GM12878 (cell line): ENCODE measurements around the gene MFAP4. TPM values are rescaled to one million over a fixed set of nuclear protein-coding genes. Genes with fewer than 3 reads are reported as not detected.

Experiments used
- ATAC-seq: fragments of 200-7000 bp; cut with Tn5 transposase; 3 replicates; pipeline ENCODE4 v1.9.1; 2020; ENCODE audit warnings: mild to moderate bottlenecking, moderate library complexity
- BruUV-seq: library from RNA; stranded (reverse); fragments of 400-500 nt; replicated peaks from 2 replicates; lab custom pipeline; 2021; lab: Mats Ljungman, UMichigan
- CTCF ChIA-PET: fragments of 300-600 bp; sonication (Branson Sonifier 250); formaldehyde crosslinking; extraction: SDS; loops from one replicate; lab custom pipeline; 2021; ENCODE audit warnings: inconsistent platforms; lab: Yijun Ruan, JAX
- POLR2A ChIA-PET: fragments of 350-600 bp; formaldehyde crosslinking; extraction: SDS; loops from one replicate; lab custom pipeline; 2021; ENCODE audit warnings: inconsistent platforms; lab: Charles Lee
- RAD21 ChIA-PET: fragments of 300-600 bp; sonication (Branson Sonifier 250); formaldehyde crosslinking; loops from one replicate; lab custom pipeline; 2023; ENCODE audit warnings: antibody characterized with exemption; ENCODE audit not compliant: unreplicated experiment; lab: Charles Lee
- SMC1A ChIA-PET: fragments of 300-600 bp; sonication (Branson Sonifier 250); formaldehyde crosslinking; loops from one replicate; lab custom pipeline; 2023; ENCODE audit not compliant: unreplicated experiment, uncharacterized antibody; lab: Charles Lee
- DNase-seq: peaks from one replicate; pipeline ENCODE4 v3.0.0-alpha.2; 2011; ENCODE audit warnings: low read depth, low spot score
- FAIRE-seq: peaks from 3 replicates; lab custom pipeline; 2011; peaks lifted over from hg19 to GRCh38; lab: Jason Lieb, UNC
- H2AFZ ChIP-seq: 2 replicates; pipeline ENCODE4 v1.6.0; 2011; ENCODE audit warnings: low read depth, low read length, control low read depth; ENCODE audit not compliant: control insufficient read depth
- H3K27ac ChIP-seq: 2 replicates; pipeline ENCODE4 v1.5.1; 2011; ENCODE audit warnings: control low read depth; ENCODE audit not compliant: control insufficient read depth, insufficient read depth
- H3K27me3 ChIP-seq, 2 experiments: replicated peaks in 1 of 2; 2 replicates each; pipeline versions ENCODE4 v1.6.0 to v1.6.1; 2011; ENCODE audit warnings: low read length in 1 of 2; ENCODE audit not compliant: control insufficient read depth in 2 of 2, insufficient read depth in 2 of 2
- H3K36me3 ChIP-seq, 2 experiments: 2 replicates each; pipeline ENCODE4 v1.5.1; 2011; ENCODE audit warnings: low read length in 1 of 2; ENCODE audit not compliant: control insufficient read depth in 2 of 2, insufficient read depth in 2 of 2
- H3K4me1 ChIP-seq: 2 replicates; pipeline ENCODE4 v1.6.1; 2011; ENCODE audit warnings: mild to moderate bottlenecking, low read length, moderate library complexity, mixed read lengths; ENCODE audit not compliant: control insufficient read depth, insufficient read depth
- H3K4me2 ChIP-seq: 2 replicates; pipeline ENCODE4 v1.6.0; 2011; ENCODE audit warnings: control low read depth; ENCODE audit not compliant: control insufficient read depth, insufficient read depth
- H3K4me3 ChIP-seq: fragments of 200-600 bp; sonication (generic); 2 replicates; pipeline ENCODE4 v1.5.1; 2016
- H3K79me2 ChIP-seq: 2 replicates; pipeline ENCODE4 v1.6.0; 2011; ENCODE audit warnings: low read length; ENCODE audit not compliant: control insufficient read depth, insufficient read depth
- H3K9ac ChIP-seq: 2 replicates; pipeline ENCODE4 v1.8.0; 2011; ENCODE audit warnings: low read length, control low read depth, mixed read lengths; ENCODE audit not compliant: control insufficient read depth, insufficient read depth
- H3K9me3 ChIP-seq: replicated peaks from 3 replicates; pipeline ENCODE4 v1.5.1; 2011; ENCODE audit warnings: mild to moderate bottlenecking, low read length; ENCODE audit not compliant: control insufficient read depth, insufficient read depth
- H4K20me1 ChIP-seq: 2 replicates; pipeline ENCODE4 v1.6.0; 2011; ENCODE audit not compliant: control insufficient read depth, insufficient read depth
- BMI1 ChIP-seq: fragments of 450-650 bp; IDR thresholded peaks from 2 replicates; pipeline ENCODE4 v1.6.1; 2016; ENCODE audit warnings: mild to moderate bottlenecking, moderate library complexity, borderline replicate concordance
- CEBPB ChIP-seq, 2 experiments: fragments of 150-350 bp in 1 of 2; IDR thresholded peaks; 2 replicates each; pipeline ENCODE4 v1.6.1; 2012 to 2014; ENCODE audit warnings: low read depth in 2 of 2, low read length in 2 of 2, borderline replicate concordance in 1 of 2, inconsistent platforms in 1 of 2
- E4F1 ChIP-seq: fragments of 450-650 bp; IDR thresholded peaks from 2 replicates; pipeline ENCODE4 v1.6.1; 2018; ENCODE audit warnings: borderline replicate concordance, mild to moderate bottlenecking; ENCODE audit not compliant: partially characterized antibody
- EED ChIP-seq: sonication (generic); IDR thresholded peaks from 2 replicates; pipeline ENCODE4 v1.6.1; 2016; ENCODE audit warnings: antibody characterized with exemption, low read depth
- IRF3 ChIP-seq: fragments of 450-650 bp; IDR thresholded peaks from 2 replicates; pipeline ENCODE4 v1.6.1; 2014; ENCODE audit warnings: mild to moderate bottlenecking
- LARP7 ChIP-seq: fragments of 450-650 bp; IDR thresholded peaks from 2 replicates; pipeline ENCODE4 v1.6.1; 2017; ENCODE audit warnings: mild to moderate bottlenecking
- MEF2B ChIP-seq: fragments of 450-650 bp; IDR thresholded peaks from 2 replicates; pipeline ENCODE4 v1.6.1; 2018; ENCODE audit warnings: mild to moderate bottlenecking, moderate library complexity; ENCODE audit not compliant: partially characterized antibody, poor library complexity, severe bottlenecking
- MTA2 ChIP-seq: fragments of 450-650 bp; IDR thresholded peaks from 2 replicates; pipeline ENCODE4 v1.6.1; 2016; ENCODE audit warnings: low read depth, mild to moderate bottlenecking, moderate library complexity
- MTA3 ChIP-seq: IDR thresholded peaks from 2 replicates; pipeline ENCODE4 v1.6.1; 2012; ENCODE audit warnings: low read length, inconsistent platforms, borderline replicate concordance
- NFIC ChIP-seq: IDR thresholded peaks from 2 replicates; pipeline ENCODE4 v1.6.1; 2012; ENCODE audit warnings: low read depth, mild to moderate bottlenecking, inconsistent platforms, low read length, moderate library complexity
- RB1 ChIP-seq: fragments of 450-650 bp; formaldehyde crosslinking; IDR thresholded peaks from 2 replicates; pipeline ENCODE4 v1.6.1; 2017; ENCODE audit warnings: mild to moderate bottlenecking, borderline replicate concordance
- USF1 ChIP-seq: IDR thresholded peaks from 2 replicates; pipeline ENCODE4 v1.6.1; 2011; ENCODE audit warnings: borderline replicate concordance, low read depth, mild to moderate bottlenecking, moderate library complexity, mixed read lengths, low read length; ENCODE audit not compliant: insufficient read depth; ENCODE audit errors: extremely low read length
- WGBS: methylation state at CpG from one replicate; pipeline ENCODE4 v1.1.6; 2016; ENCODE audit warnings: low lambda C conversion rate; ENCODE audit not compliant: insufficient replicate concordance, insufficient coverage; ENCODE audit errors: missing lambda C conversion rate; 5-methylcytosine and 5-hydroxymethylcytosine counted together
- in situ Hi-C: fragments of 300-500 bp; cut with MboI; formaldehyde crosslinking; loops from 9 replicates; pipeline ENCODE4 v1.14.3; 2018; ENCODE audit warnings: mixed read lengths
- intact Hi-C: fragments of 100-400 bp; cut with micrococcal nuclease; formaldehyde crosslinking; loops from one replicate; pipeline ENCODE4 v1.14.2; 2022; ENCODE audit not compliant: unreplicated experiment
- polyA plus RNA-seq, 11 experiments: library from polyadenylated mRNA; depleted of rRNA in 4 of 11; unstranded in 6 of 11; stranded (reverse) in 5 of 11; fragments of >200 nt; fragmentation: Nextera tagmentation in 4 of 11; fragmentation: Illumina TruSeq in 1 of 11; extraction: Ambion mirVana in 4 of 11; extraction: Trizol in 1 of 11; gene quantifications; 1 replicate in 1 of 11; 2 replicates in 10 of 11; pipeline versions ENCODE4 v1.2.1 to v1.2.3, GENCODE V29; 2011 to 2016; ENCODE audit warnings: inconsistent platforms in 2 of 11, missing spikeins in 2 of 11, low read depth in 1 of 11
- total RNA-seq, 4 experiments: library from RNA; depleted of rRNA in 3 of 4; stranded (reverse); fragments of >200 nt in 3 of 4; fragmentation: Illumina TruSeq in 1 of 4; extraction: Trizol in 1 of 4; gene quantifications; 2 replicates each; pipeline versions ENCODE4 v1.2.1 to v1.2.3, GENCODE V29; 2013 to 2021
- TF ChIP-seq, protein P1 (sequence below): fragments of 450-650 bp; IDR thresholded peaks from 2 replicates; pipeline ENCODE4 v1.6.1; 2016; ENCODE audit warnings: mild to moderate bottlenecking

The MFAP4 gene
- total and polyA plus RNA-seq, 10 of the 15 experiments (the other 5 are each of a cell fraction or from before 2014, with no cell fraction given): 0.08 to 0.28 (median 0.09) TPM; not detected in 7

GRCh38 chr17:19357351-19357750 lies 29.6 kb downstream of the MFAP4 start:
- Histone ChIP-seq H4K20me1 (no peaks in the 10 kb centered on the region), H3K4me3 (no peak overlapping the region), H3K4me2 (no peak overlapping the region), H3K36me3 (no peaks in the 10 kb centered on the region), H3K79me2 (no peaks in the 10 kb centered on the region), H3K9ac (no peak overlapping the region), H3K4me1 (peaks cover 7% of the 10 kb centered on the region), H3K27me3 (no peaks in the 10 kb centered on the region; a peak in 1 of 4 replicates), H2AFZ (no peak overlapping the region), H3K9me3 (no peaks in the 10 kb centered on the region), H3K27ac (no peak overlapping the region)
- DNase-seq (no peak), FAIRE-seq (no peak), ATAC-seq (no peak)
- POLR2A ChIA-PET: no interaction called here
- SMC1A ChIA-PET: interaction anchor here (1.6 kb wide), 1 partner anchor 29 kb away, joined by 3 read pairs; no protein-coding TSS in a partner anchor
- CTCF ChIA-PET: no interaction called here
- in situ Hi-C loops (no loop called here), intact Hi-C loops (no loop called here)
- TF ChIP-seq LARP7: no peak
- no peak for TF ChIP-seq E4F1
- no peak for TF ChIP-seq BMI1
- TF ChIP-seq CEBPB (IDR thresholded peaks at IDR 0.05; ENCODE audit: borderline replicate concordance in 1 of 2, low read depth in 2 of 2, low read length in 2 of 2): no peak
- TF ChIP-seq RB1: no peak
- TF ChIP-seq IRF3: no peak
- TF ChIP-seq MEF2B: no peak
- no peak for TF ChIP-seq MTA3
- TF ChIP-seq MTA2: no peak
- TF ChIP-seq, protein P1, sequence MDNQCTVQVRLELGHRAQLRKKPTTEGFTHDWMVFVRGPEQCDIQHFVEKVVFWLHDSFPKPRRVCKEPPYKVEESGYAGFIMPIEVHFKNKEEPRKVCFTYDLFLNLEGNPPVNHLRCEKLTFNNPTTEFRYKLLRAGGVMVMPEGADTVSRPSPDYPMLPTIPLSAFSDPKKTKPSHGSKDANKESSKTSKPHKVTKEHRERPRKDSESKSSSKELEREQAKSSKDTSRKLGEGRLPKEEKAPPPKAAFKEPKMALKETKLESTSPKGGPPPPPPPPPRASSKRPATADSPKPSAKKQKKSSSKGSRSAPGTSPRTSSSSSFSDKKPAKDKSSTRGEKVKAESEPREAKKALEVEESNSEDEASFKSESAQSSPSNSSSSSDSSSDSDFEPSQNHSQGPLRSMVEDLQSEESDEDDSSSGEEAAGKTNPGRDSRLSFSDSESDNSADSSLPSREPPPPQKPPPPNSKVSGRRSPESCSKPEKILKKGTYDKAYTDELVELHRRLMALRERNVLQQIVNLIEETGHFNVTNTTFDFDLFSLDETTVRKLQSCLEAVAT: no peak
- no peak for TF ChIP-seq EED
- no peak for TF ChIP-seq USF1
- TF ChIP-seq NFIC: no peak
- no TSS peak for BruUV-seq
- 43% methylated on average over 7 of the region's 7 CpGs for WGBS
- RAD21 ChIA-PET: no interaction called here
